WTC11 (cell line): ENCODE results near the gene IPO4. TPM values are rescaled to one million over a fixed set of nuclear protein-coding genes. Genes with fewer than 3 reads are reported as not detected.
A peak's percentile ranks its signal among the peaks of the same experiment; 100 is the strongest.

Experiments
- CDX4 ChIP-seq: fragments of 250-450 bp; sonication (Bioruptor Pico); IDR thresholded peaks from 2 replicates; pipeline ENCODE4 v1.9.0; 2021; ENCODE audit warnings: moderate library complexity, mild to moderate bottlenecking, inconsistent platforms, borderline replicate concordance
- CREM ChIP-seq: sonication (generic); formaldehyde crosslinking; IDR thresholded peaks from 2 replicates; pipeline ENCODE4 v1.8.1; 2022; ENCODE audit warnings: mild to moderate bottlenecking, missing genetic modification reagents, moderate library complexity
- CTCF ChIP-seq: fragments of 200-600 bp; IDR thresholded peaks from 2 replicates; pipeline ENCODE4 v1.8.0; 2022; ENCODE audit warnings: antibody characterized with exemption
- E2F4 ChIP-seq: sonication (generic); formaldehyde crosslinking; IDR thresholded peaks from 2 replicates; pipeline ENCODE4 v1.8.1; 2022; ENCODE audit warnings: low read depth, mild to moderate bottlenecking, moderate library complexity, missing genetic modification reagents, borderline replicate concordance
- ELF4 ChIP-seq: sonication (generic); formaldehyde crosslinking; IDR thresholded peaks from 2 replicates; pipeline ENCODE4 v1.8.1; 2022; ENCODE audit warnings: low read depth, mild to moderate bottlenecking, moderate library complexity, missing genetic modification reagents
- FOXJ3 ChIP-seq: sonication (generic); formaldehyde crosslinking; IDR thresholded peaks from 2 replicates; pipeline ENCODE4 v1.9.0; 2021; ENCODE audit warnings: missing genetic modification reagents, mild to moderate bottlenecking, borderline replicate concordance
- FOXP4 ChIP-seq: sonication (generic); formaldehyde crosslinking; IDR thresholded peaks from 2 replicates; pipeline ENCODE4 v1.8.0; 2022; ENCODE audit warnings: mild to moderate bottlenecking, missing genetic modification reagents
- IRF2 ChIP-seq: sonication (generic); formaldehyde crosslinking; IDR thresholded peaks from 2 replicates; pipeline ENCODE4 v1.8.0; 2022; ENCODE audit warnings: low read depth, missing genetic modification reagents, borderline replicate concordance
- JAZF1 ChIP-seq: fragments of 250-450 bp; sonication (Bioruptor Pico); IDR thresholded peaks from 2 replicates; pipeline ENCODE4 v1.9.0; 2021; ENCODE audit warnings: moderate library complexity, mild to moderate bottlenecking, inconsistent platforms
- JUN ChIP-seq: sonication (generic); formaldehyde crosslinking; IDR thresholded peaks from 2 replicates; pipeline ENCODE4 v1.8.0; 2023; ENCODE audit warnings: mild to moderate bottlenecking, missing genetic modification reagents
- KAT7 ChIP-seq: sonication (generic); formaldehyde crosslinking; IDR thresholded peaks from 2 replicates; pipeline ENCODE4 v1.8.1; 2023; ENCODE audit warnings: missing genetic modification reagents, mild to moderate bottlenecking, borderline replicate concordance
- MLX ChIP-seq: sonication (generic); formaldehyde crosslinking; IDR thresholded peaks from 2 replicates; pipeline ENCODE4 v1.8.1; 2023; ENCODE audit warnings: mild to moderate bottlenecking, missing genetic modification reagents, moderate library complexity
- NFE2L1 ChIP-seq: sonication (generic); formaldehyde crosslinking; IDR thresholded peaks from 2 replicates; pipeline ENCODE4 v1.8.1; 2023; ENCODE audit warnings: missing genetic modification reagents
- NR2C2 ChIP-seq: sonication (generic); formaldehyde crosslinking; IDR thresholded peaks from 2 replicates; pipeline ENCODE4 v1.8.0; 2022; ENCODE audit warnings: mild to moderate bottlenecking, missing genetic modification reagents
- PRRX2 ChIP-seq: fragments of 250-450 bp; sonication (Bioruptor Pico); IDR thresholded peaks from 2 replicates; pipeline ENCODE4 v1.8.0; 2021; ENCODE audit warnings: mild to moderate bottlenecking
- STAT6 ChIP-seq: sonication (generic); formaldehyde crosslinking; conservative IDR thresholded peaks from 2 replicates; pipeline ENCODE4 v1.8.1; 2023; ENCODE audit warnings: mild to moderate bottlenecking, low read depth, missing genetic modification reagents, moderate library complexity
- TEAD1 ChIP-seq: sonication (generic); formaldehyde crosslinking; IDR thresholded peaks from 2 replicates; pipeline ENCODE4 v1.8.0; 2022; ENCODE audit warnings: mild to moderate bottlenecking, missing genetic modification reagents
- TP53 ChIP-seq: sonication (generic); formaldehyde crosslinking; IDR thresholded peaks from 2 replicates; pipeline ENCODE4 v1.8.1; 2023; ENCODE audit warnings: mild to moderate bottlenecking, missing genetic modification reagents
- USF1 ChIP-seq: sonication (generic); formaldehyde crosslinking; IDR thresholded peaks from 2 replicates; pipeline ENCODE4 v1.8.0; 2022; ENCODE audit warnings: mild to moderate bottlenecking, missing genetic modification reagents
- USF2 ChIP-seq: sonication (generic); formaldehyde crosslinking; IDR thresholded peaks from 2 replicates; pipeline ENCODE4 v1.8.1; 2023; ENCODE audit warnings: mild to moderate bottlenecking, missing genetic modification reagents, moderate library complexity
- ZMAT4 ChIP-seq: fragments of 250-450 bp; sonication (Bioruptor Pico); IDR thresholded peaks from 2 replicates; pipeline ENCODE4 v1.9.0; 2021; ENCODE audit warnings: mild to moderate bottlenecking
- ZNF121 ChIP-seq: sonication (generic); formaldehyde crosslinking; IDR thresholded peaks from 2 replicates; pipeline ENCODE4 v1.8.0; 2023; ENCODE audit warnings: missing genetic modification reagents
- ZNF138 ChIP-seq: sonication (generic); formaldehyde crosslinking; conservative IDR thresholded peaks from 2 replicates; pipeline ENCODE4 v1.8.1; 2022; ENCODE audit warnings: mild to moderate bottlenecking, moderate library complexity, missing genetic modification reagents
- ZNF263 ChIP-seq: sonication (generic); formaldehyde crosslinking; IDR thresholded peaks from 2 replicates; pipeline ENCODE4 v1.8.1; 2022; ENCODE audit warnings: low read depth, mild to moderate bottlenecking, moderate library complexity, missing genetic modification reagents
- ZNF317 ChIP-seq: sonication (generic); formaldehyde crosslinking; IDR thresholded peaks from 2 replicates; pipeline ENCODE4 v1.8.1; 2023; ENCODE audit warnings: low read depth, mild to moderate bottlenecking, moderate library complexity, missing genetic modification reagents, borderline replicate concordance
- ZNF416 ChIP-seq: fragments of 250-450 bp; sonication (Bioruptor Pico); IDR thresholded peaks from 2 replicates; pipeline ENCODE4 v1.9.0; 2021; ENCODE audit warnings: mild to moderate bottlenecking, inconsistent platforms
- ZNF423 ChIP-seq: fragments of 250-450 bp; sonication (Bioruptor Pico); IDR thresholded peaks from 2 replicates; pipeline ENCODE4 v2.1.2; 2022; ENCODE audit warnings: mild to moderate bottlenecking, moderate library complexity
- total RNA-seq: library from RNA; stranded (reverse); gene quantifications from 3 replicates; pipeline ENCODE4 v1.2.3, GENCODE V29; 2021

IPO4 gene
- total RNA-seq, 1 experiment from 2014 or later, result 128 TPM

GRCh38 chr14:24215495-24216344 lies 27.1 kb upstream of the IPO4 start, which contains the start of gene MDP1 (continued):
- TF ChIP-seq CDX4 (CRISPR knock-in tag) (no peak), USF2 (CRISPR knock-in tag) (peak; percentile 51), TP53 (CRISPR knock-in tag) (no peak), CREM (CRISPR knock-in tag) (no peak; the same call in none of the 2 replicates), TEAD1 (CRISPR knock-in tag) (0 out of 2 replicates have a peak, but pooled peaks have one; percentile 43), ZNF317 (CRISPR knock-in tag) (peak; percentile 79), STAT6 (CRISPR knock-in tag) (no peak; the same call in 1 of the 2 replicates), ZNF121 (CRISPR knock-in tag) (no peak), FOXJ3 (CRISPR knock-in tag) (no peak), USF1 (CRISPR knock-in tag) (no peak), ZNF423 (CRISPR knock-in tag) (no peak), NFE2L1 (no peak; the same call in 1 of the 2 replicates), MLX (CRISPR knock-in tag) (no peak), ZNF416 (CRISPR knock-in tag) (peak; percentile 55; the same call in 1 of the 2 replicates), ELF4 (CRISPR knock-in tag) (no peak), ZMAT4 (CRISPR knock-in tag) (0 out of 2 replicates have a peak, but pooled peaks have one; percentile 40), PRRX2 (CRISPR knock-in tag) (peak; percentile 86; the same call in 1 of the 2 replicates), FOXP4 (CRISPR knock-in tag) (no peak), KAT7 (CRISPR knock-in tag) (no peak), IRF2 (CRISPR knock-in tag) (no peak), ZNF138 (CRISPR knock-in tag) (no peak), CTCF (no peak), NR2C2 (CRISPR knock-in tag) (no peak), E2F4 (CRISPR knock-in tag) (no peak), JUN (CRISPR knock-in tag) (no peak), JAZF1 (CRISPR knock-in tag) (no peak), ZNF263 (CRISPR knock-in tag) (no peak)
